ENCODE data around the gene SVOPL.
"Not testable (repeated sequence)": the region's sequence is repeated elsewhere in the genome, so short reads cannot be mapped to it uniquely, and the experiment has no call there.

SVOPL gene

DNA sequence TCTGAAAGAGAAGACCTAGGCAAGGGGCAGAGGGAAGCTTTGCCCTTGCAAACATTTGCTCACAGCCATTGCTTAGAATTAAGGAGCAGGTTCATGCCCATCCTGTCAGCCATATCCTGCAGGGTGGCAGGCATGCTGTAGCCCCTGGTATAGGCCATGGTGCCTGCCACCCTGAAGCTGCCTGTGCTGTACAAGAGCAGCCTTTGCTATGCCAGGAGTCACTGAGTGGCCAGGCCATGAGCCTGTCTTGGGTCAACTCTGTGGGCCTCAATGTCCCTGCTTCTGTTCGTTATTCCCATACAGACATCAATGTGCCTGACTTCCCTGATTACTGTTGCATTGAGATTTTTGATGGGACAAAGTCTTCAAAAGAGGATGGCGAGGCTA lies 368 bp upstream of the SVOPL start:
- TF ChIP-seq, protein P1, sequence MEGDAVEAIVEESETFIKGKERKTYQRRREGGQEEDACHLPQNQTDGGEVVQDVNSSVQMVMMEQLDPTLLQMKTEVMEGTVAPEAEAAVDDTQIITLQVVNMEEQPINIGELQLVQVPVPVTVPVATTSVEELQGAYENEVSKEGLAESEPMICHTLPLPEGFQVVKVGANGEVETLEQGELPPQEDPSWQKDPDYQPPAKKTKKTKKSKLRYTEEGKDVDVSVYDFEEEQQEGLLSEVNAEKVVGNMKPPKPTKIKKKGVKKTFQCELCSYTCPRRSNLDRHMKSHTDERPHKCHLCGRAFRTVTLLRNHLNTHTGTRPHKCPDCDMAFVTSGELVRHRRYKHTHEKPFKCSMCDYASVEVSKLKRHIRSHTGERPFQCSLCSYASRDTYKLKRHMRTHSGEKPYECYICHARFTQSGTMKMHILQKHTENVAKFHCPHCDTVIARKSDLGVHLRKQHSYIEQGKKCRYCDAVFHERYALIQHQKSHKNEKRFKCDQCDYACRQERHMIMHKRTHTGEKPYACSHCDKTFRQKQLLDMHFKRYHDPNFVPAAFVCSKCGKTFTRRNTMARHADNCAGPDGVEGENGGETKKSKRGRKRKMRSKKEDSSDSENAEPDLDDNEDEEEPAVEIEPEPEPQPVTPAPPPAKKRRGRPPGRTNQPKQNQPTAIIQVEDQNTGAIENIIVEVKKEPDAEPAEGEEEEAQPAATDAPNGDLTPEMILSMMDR (IDR thresholded peaks at IDR 0.05; ENCODE audit: low read depth, low read length), result no peak
- no peak overlapping the region for H3K4me3 ChIP-seq (ENCODE audit: low read depth, low read length)

DNA sequence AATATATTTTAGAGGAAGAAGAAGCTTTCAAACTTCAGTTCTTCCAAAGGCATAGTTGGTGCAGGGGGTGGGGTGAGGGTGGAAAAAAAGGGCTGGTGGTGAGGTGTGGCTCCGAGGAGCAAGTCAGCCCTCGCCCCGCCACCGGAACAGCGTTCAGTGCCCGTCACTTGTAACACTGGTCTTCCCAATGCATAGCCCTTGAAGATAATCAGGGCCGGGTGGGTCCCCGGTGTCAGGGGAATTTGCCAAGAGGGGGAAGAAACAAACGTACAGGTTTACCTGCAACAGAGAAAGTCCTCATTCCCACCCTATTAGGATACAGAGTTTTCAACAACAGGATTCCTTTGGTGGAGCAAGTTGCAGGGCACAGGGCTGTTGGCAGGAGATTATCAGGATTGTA lies 1.5 kb downstream of the SVOPL start:
- TF ChIP-seq, protein P1 (IDR thresholded peaks at IDR 0.05; ENCODE audit: low read depth, low read length), result no peak
- no peak overlapping the region for H3K4me3 ChIP-seq (ENCODE audit: low read depth, low read length)

DNA sequence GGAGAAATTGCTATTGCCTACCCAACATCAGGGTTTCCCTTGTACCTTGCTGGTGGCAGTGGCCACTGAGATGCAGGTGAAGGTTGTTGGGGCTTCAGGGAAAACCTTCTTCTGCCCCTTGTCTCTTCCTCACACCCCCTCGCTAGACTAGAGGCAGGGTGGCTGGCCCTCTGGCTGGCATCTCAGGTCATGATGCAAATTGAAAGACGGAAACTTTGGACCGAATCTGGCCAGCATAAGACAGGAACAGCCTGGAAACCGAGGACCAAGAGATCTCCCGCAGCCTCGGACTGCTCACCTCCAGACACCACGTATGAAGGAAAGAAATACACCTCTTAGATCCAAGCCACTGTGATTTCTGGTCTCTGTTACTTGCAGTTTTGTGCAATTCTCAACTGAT lies 2.9 kb downstream of the SVOPL start:
- no peak overlapping the region for H3K4me3 ChIP-seq (ENCODE audit: low read depth, low read length)
- TF ChIP-seq, protein P1 (IDR thresholded peaks at IDR 0.05; ENCODE audit: low read depth, low read length), result no peak

DNA sequence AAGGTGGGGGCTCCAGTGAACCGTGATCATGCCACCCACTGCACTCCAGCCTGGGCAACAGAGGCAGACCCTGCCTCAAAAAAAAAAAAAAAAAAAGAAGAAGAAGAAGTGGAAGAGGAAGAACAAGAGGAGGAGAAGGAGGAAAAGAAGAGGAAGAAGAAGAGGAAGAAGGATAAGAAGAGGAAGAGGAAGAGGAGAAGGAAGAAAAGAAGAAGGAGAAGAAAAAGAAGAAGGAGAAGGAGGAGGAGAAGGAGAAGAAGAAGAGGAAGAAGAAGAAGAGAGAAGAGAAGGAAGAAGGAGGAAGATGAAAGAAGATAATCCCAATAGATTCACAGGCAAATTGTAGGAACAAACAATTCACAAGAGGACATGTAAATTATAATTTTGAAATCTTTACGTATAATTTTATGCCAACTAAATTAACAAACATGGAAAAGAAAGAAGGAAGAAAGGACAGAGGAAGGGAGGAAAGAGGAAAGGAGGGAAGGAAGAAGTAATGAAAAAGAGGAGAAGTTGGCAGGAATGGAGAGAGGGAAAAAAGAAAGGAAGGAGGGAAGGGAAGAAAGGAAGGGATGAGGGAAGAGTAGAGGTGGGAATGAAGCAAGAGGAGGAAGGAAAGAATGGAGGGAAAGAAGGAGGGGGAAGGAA lies 3.5 kb downstream of the SVOPL start:
- TF ChIP-seq, protein P1 (IDR thresholded peaks at IDR 0.05; ENCODE audit: low read depth, low read length), result no peak
- no peak overlapping the region for H3K4me3 ChIP-seq (ENCODE audit: low read depth, low read length)

DNA sequence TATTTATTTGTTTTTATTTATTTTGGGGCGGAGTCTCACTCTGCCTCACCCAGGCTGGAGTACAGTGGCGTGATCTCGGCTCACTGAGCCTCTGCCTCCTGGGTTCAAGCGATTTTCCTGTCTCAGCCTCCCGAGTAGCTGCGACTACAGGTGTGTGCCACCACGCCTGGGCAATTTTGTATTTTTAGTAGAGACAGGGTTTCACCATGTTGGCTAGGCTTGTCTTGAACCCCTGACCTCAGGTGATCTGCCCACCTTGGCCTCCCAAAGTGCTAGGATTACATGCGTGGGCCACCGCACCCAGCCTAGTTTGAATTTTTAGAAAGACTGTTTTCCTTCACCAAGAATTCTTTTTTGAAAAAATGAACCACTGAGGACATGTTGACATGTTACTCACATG lies 5.4 kb downstream of the SVOPL start:
- not testable (repeated sequence) for H3K4me3 ChIP-seq (ENCODE audit: low read depth, low read length)

DNA sequence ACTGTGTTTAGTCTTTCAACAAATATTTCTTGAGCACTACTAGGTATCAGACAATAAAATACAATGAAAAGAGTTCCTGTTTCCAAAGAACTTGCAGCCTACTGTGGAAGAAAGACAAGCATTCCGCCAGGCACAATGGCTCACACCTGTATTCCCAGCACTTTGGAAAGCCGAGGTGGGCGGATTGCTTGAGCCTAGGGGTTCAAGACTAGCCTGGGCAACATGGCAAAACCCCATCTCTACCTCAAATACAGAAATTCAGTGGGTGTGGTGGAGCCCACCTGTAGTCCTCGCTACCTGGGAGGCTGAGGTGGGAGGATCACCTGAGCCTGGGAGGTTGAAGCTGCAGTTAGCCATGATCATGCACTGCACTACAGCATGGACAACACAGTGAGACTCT lies 6.1 kb downstream of the SVOPL start:
- TF ChIP-seq, protein P1 (IDR thresholded peaks at IDR 0.05; ENCODE audit: low read depth, low read length), result no peak

DNA sequence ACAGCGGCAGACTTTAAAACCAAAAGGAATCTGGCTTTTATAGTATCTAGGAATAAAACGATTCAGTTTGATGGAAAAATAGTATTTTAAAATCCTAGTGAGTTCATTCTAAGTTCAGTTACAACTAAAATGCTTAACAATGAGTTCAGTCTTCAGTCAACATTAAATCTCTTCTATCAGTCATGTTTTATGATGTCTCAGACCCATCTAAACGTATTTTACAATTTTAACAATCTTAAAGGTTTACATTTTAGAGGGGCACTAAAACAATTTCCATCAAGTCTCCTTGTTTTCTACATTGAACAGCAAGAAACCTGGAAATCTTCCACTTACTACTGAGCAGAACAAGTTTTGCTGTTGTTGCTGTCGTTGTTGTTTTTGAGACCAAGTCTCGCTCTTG lies 10.0 kb downstream of the SVOPL start:
- TF ChIP-seq, protein P1 (IDR thresholded peaks at IDR 0.05; ENCODE audit: low read depth, low read length), result no peak
- no peak overlapping the region for H3K4me3 ChIP-seq (ENCODE audit: low read depth, low read length)

More for the DNA sequence above, 6.1 kb downstream of the SVOPL start:
- no peak overlapping the region for H3K4me3 ChIP-seq (ENCODE audit: low read depth, low read length)

DNA sequence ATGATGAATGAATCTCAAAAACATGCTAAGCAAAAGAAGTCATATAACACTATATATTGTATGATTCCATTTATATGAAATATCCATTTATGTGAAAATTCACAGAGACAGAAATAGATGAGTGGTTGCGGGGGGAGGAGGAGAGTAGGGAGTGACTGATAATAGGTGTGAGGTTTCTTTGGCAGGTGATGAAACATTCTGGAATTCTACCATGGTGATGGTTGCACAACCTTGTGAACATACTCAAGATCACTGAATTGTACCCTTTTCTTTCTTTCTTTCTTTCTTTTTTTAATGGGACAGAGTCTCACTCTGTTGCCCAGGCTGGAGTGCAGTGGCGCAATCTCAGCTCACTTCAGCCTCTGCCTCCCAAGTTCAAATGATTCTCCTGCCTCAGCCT lies 10.7 kb downstream of the SVOPL start:
- TF ChIP-seq, protein P1 (IDR thresholded peaks at IDR 0.05; ENCODE audit: low read depth, low read length), result no peak

DNA sequence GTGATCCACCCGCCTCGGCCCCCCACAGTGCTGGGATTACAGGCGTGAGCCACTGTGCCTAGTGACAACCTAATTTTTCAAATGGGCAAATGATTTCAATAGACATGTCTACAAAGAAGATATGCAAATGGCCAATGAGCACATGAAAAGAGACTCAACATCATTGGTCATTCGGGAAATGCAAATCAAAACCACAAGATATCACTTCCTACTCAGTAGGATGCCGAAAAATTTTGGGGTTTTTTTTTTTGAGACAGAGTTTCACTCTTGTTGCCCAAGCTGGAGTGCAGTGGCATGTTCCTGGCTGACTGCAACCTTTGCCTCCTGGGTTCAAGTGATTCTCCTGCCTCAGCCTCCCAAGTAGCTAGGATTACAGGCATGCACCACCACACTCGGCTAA lies 13.1 kb downstream of the SVOPL start:
- H3K4me3 ChIP-seq (ENCODE audit: low read depth, low read length), result not testable (repeated sequence)

More for the DNA sequence above, 10.7 kb downstream of the SVOPL start:
- no peak overlapping the region for H3K4me3 ChIP-seq (ENCODE audit: low read depth, low read length)
